ENCODE results near the gene SLC43A2. TPM values are rescaled to one million over a fixed set of nuclear protein-coding genes. Genes with fewer than 3 reads are reported as not detected.

Gene SLC43A2
- polyA plus RNA-seq, 2 of the 4 experiments (the other 2 are of a cell fraction), result 3.5 to 7.0 TPM

DNA sequence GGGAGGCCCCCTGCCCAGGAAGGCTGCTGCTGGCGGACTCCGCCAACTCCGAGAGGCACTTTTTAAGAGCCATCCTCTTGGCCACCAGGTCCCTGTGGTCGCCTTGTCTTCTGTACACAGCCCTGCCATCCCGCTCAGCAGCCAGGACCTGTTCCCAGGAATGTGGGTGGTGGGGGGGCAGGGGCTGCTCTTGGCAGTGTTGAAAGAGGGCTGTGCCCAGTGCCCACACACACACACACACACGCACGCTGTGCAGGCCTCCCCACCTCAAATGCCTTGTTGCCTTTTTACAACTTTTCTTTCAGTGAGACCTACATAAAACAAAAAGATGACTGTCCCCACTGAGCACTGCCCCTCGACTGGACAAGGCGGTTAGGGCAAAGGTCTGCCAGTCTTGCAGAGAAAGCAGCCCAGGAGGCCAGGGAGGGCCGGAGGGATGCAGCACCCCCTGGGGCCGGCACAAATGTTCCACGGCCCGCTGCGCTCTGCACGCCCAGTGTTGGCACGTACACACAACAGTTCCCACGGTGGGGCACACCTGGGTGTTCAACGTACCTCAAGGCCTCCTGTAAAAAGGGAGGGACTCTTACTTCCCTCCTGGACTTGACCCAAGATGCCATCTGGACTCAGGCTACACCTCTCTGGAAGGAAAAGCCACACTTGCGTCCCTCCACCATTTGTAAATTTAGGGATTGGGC is 47.5 kb downstream of the SLC43A2 start:
- FAIRE-seq (no peak), ATAC-seq (no peak), DNase-seq (ENCODE audit: low read depth in 1 of 2, low spot score in 1 of 2) (no peak)
- POLR2A ChIA-PET, result no interaction called here
- WGBS (ENCODE audit: missing lambda C conversion rate), result 83% methylated on average over 19 of the region's 19 CpGs
- Histone ChIP-seq H3K4me1 (peaks cover 16% of the 10 kb centered on the region), H3K27ac (no peak overlapping the region), H3K9me3 (no peaks in the 10 kb centered on the region), H3K4me3 (no peak overlapping the region), H3K4me2 (no peak overlapping the region)
- TF ChIP-seq EP300 (IDR thresholded peaks at IDR 0.05) (no peak), POLR2A (IDR thresholded peaks at IDR 0.05; ENCODE audit: low read length) (no peak), HDAC2 (IDR thresholded peaks at IDR 0.05) (no peak), PHF8 (IDR thresholded peaks at IDR 0.05; ENCODE audit: borderline replicate concordance, low read depth) (no peak), ESRRA (IDR thresholded peaks at IDR 0.05; ENCODE audit: borderline replicate concordance, low read length) (no peak), BHLHE40 (IDR thresholded peaks at IDR 0.05; ENCODE audit: low read depth, low read length) (no peak), HOXB13 (CRISPR knock-in tag; IDR thresholded peaks at IDR 0.05; ENCODE audit: low read depth) (no peak), MYC (IDR thresholded peaks at IDR 0.05; ENCODE audit: borderline replicate concordance, low read length) (no peak), HEYL (CRISPR knock-in tag; IDR thresholded peaks at IDR 0.05) (no peak), HOXA7 (CRISPR knock-in tag; IDR thresholded peaks at IDR 0.05) (no peak), KDM1A (IDR thresholded peaks at IDR 0.05; ENCODE audit: low read depth) (no peak), NR3C1 (IDR thresholded peaks at IDR 0.05) (no peak)
- TF ChIP-seq, protein P1, sequence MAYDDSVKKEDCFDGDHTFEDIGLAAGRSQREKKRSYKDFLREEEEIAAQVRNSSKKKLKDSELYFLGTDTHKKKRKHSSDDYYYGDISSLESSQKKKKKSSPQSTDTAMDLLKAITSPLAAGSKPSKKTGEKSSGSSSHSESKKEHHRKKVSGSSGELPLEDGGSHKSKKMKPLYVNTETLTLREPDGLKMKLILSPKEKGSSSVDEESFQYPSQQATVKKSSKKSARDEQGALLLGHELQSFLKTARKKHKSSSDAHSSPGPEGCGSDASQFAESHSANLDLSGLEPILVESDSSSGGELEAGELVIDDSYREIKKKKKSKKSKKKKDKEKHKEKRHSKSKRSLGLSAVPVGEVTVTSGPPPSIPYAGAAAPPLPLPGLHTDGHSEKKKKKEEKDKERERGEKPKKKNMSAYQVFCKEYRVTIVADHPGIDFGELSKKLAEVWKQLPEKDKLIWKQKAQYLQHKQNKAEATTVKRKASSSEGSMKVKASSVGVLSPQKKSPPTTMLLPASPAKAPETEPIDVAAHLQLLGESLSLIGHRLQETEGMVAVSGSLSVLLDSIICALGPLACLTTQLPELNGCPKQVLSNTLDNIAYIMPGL (CRISPR knock-in tag; IDR thresholded peaks at IDR 0.05; ENCODE audit: borderline replicate concordance), result no peak
- TF ChIP-seq, protein P2, sequence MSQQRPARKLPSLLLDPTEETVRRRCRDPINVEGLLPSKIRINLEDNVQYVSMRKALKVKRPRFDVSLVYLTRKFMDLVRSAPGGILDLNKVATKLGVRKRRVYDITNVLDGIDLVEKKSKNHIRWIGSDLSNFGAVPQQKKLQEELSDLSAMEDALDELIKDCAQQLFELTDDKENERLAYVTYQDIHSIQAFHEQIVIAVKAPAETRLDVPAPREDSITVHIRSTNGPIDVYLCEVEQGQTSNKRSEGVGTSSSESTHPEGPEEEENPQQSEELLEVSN (IDR thresholded peaks at IDR 0.05; ENCODE audit: borderline replicate concordance, low read depth), result no peak
- TF ChIP-seq, protein P3, sequence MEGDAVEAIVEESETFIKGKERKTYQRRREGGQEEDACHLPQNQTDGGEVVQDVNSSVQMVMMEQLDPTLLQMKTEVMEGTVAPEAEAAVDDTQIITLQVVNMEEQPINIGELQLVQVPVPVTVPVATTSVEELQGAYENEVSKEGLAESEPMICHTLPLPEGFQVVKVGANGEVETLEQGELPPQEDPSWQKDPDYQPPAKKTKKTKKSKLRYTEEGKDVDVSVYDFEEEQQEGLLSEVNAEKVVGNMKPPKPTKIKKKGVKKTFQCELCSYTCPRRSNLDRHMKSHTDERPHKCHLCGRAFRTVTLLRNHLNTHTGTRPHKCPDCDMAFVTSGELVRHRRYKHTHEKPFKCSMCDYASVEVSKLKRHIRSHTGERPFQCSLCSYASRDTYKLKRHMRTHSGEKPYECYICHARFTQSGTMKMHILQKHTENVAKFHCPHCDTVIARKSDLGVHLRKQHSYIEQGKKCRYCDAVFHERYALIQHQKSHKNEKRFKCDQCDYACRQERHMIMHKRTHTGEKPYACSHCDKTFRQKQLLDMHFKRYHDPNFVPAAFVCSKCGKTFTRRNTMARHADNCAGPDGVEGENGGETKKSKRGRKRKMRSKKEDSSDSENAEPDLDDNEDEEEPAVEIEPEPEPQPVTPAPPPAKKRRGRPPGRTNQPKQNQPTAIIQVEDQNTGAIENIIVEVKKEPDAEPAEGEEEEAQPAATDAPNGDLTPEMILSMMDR (IDR thresholded peaks at IDR 0.05), result no peak
- CTCF ChIA-PET, result interaction anchor here (0.6 to 21.0 kb wide), 6 partner anchors 7 to 67 kb away, joined by 3 to 497 read pairs (median 8); partner anchors contain the start of genes PITPNA and SLC43A2

DNA sequence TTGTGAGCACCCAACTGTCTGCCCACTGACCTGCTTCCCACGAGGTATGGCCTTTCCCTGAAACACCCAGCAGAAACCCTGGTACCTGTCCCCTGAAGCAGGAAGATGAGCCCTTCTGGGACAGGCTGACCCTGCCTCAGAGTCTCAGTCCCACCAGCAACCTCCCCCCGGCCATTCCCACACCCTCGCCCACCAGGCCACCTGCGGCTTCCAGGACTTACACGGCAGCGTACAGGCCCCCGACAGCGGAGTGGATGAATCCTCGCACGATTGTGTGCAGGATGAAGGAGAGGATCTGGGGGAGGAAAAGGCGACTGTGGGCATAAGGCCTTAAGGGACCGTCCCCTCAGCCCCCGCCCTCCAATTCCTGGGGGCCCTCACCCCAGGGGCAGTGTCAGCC is 50.6 kb downstream of the SLC43A2 start:
- H3K4me1 ChIP-seq, result peaks cover 17% of the 10 kb centered on the region
- no peak overlapping the region for H3K4me2 ChIP-seq
- peak overlapping the region in 1 of 2 experiments; percentile 76; a peak in 3 of 6 replicates for H3K27ac ChIP-seq
- ATAC-seq (no peak), FAIRE-seq (no peak), DNase-seq (ENCODE audit: low read depth in 1 of 2, low spot score in 1 of 2) (no peak)
- H3K9me3 ChIP-seq, result no peaks in the 10 kb centered on the region
- ChIA-PET POLR2A (interaction anchor here (0.6 to 1.5 kb wide), 4 partner anchors 12 to 62 kb away, joined by 3 to 9 read pairs (median 4); partner anchors contain the start of genes INPP5K and SLC43A2), CTCF (interaction anchor here (0.6 to 21.0 kb wide), 7 partner anchors 12 to 1867 kb away, joined by 3 to 497 read pairs (median 9); partner anchors contain the start of genes RILP, SCARF1 and SLC43A2)
- WGBS (ENCODE audit: missing lambda C conversion rate), result 93% methylated on average over 13 of the region's 13 CpGs
- TF ChIP-seq CBX8 (IDR thresholded peaks at IDR 0.05) (no peak), MYC (IDR thresholded peaks at IDR 0.05; ENCODE audit: borderline replicate concordance, low read length) (no peak), FOSL2 (IDR thresholded peaks at IDR 0.05) (no peak), FOSL2 (CRISPR knock-in tag; IDR thresholded peaks at IDR 0.05) (no peak), TFCP2L1 (CRISPR knock-in tag; IDR thresholded peaks at IDR 0.05) (no peak)
- TF ChIP-seq, protein P4, sequence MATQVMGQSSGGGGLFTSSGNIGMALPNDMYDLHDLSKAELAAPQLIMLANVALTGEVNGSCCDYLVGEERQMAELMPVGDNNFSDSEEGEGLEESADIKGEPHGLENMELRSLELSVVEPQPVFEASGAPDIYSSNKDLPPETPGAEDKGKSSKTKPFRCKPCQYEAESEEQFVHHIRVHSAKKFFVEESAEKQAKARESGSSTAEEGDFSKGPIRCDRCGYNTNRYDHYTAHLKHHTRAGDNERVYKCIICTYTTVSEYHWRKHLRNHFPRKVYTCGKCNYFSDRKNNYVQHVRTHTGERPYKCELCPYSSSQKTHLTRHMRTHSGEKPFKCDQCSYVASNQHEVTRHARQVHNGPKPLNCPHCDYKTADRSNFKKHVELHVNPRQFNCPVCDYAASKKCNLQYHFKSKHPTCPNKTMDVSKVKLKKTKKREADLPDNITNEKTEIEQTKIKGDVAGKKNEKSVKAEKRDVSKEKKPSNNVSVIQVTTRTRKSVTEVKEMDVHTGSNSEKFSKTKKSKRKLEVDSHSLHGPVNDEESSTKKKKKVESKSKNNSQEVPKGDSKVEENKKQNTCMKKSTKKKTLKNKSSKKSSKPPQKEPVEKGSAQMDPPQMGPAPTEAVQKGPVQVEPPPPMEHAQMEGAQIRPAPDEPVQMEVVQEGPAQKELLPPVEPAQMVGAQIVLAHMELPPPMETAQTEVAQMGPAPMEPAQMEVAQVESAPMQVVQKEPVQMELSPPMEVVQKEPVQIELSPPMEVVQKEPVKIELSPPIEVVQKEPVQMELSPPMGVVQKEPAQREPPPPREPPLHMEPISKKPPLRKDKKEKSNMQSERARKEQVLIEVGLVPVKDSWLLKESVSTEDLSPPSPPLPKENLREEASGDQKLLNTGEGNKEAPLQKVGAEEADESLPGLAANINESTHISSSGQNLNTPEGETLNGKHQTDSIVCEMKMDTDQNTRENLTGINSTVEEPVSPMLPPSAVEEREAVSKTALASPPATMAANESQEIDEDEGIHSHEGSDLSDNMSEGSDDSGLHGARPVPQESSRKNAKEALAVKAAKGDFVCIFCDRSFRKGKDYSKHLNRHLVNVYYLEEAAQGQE (IDR thresholded peaks at IDR 0.05), result no peak
- TF ChIP-seq, protein P5, sequence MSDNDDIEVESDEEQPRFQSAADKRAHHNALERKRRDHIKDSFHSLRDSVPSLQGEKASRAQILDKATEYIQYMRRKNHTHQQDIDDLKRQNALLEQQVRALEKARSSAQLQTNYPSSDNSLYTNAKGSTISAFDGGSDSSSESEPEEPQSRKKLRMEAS (IDR thresholded peaks at IDR 0.05), result no peak
- no peak overlapping the region for H3K4me3 ChIP-seq
